K562 (cell line): Measurements from ENCODE around the gene TTC38.
A peak's percentile ranks its signal among the peaks of the same experiment; 100 is the strongest.

ENCODE experiments used
- EZH2 ChIP-seq: IDR thresholded peaks from 2 replicates; pipeline ENCODE4 v1.6.1; 2012; ENCODE audit warnings: low read depth, mild to moderate bottlenecking, inconsistent platforms, low read length, borderline replicate concordance
- GABPA ChIP-seq: fragments of 200-800 bp; sonication (Bioruptor generic); conservative IDR thresholded peaks from 2 replicates; pipeline ENCODE4 v1.6.1; 2016; ENCODE audit warnings: low read depth, missing genetic modification characterization, missing compliant biosample characterization
- HIVEP1 ChIP-seq: fragments of 250-450 bp; sonication (Bioruptor Pico); IDR thresholded peaks from 2 replicates; pipeline ENCODE4 v1.4.0; 2020; ENCODE audit warnings: mild to moderate bottlenecking
- HNRNPH1 ChIP-seq: fragments of 200-400 bp; formaldehyde crosslinking; optimal IDR thresholded peaks from 2 replicates; pipeline ENCODE3; 2017; ENCODE audit warnings: low read depth, mild to moderate bottlenecking, low read length, moderate library complexity
- IFI16 ChIP-seq: fragments of 250-450 bp; sonication (Bioruptor Pico); IDR thresholded peaks from 2 replicates; pipeline ENCODE4 v2.1.2; 2022; ENCODE audit warnings: mild to moderate bottlenecking, inconsistent platforms
- MTF1 ChIP-seq: fragments of 250-450 bp; sonication (Bioruptor Pico); IDR thresholded peaks from 2 replicates; pipeline ENCODE4 v1.9.0; 2021; ENCODE audit warnings: moderate library complexity, mild to moderate bottlenecking, inconsistent platforms, borderline replicate concordance
- NR0B1 ChIP-seq: fragments of 450-650 bp; IDR thresholded peaks from one replicate; pipeline ENCODE4 v1.6.1; 2018; ENCODE audit warnings: mild to moderate bottlenecking, moderate library complexity; ENCODE audit not compliant: partially characterized antibody
- RAD21 ChIP-seq, 2 experiments: fragments of 250-450 bp in 1 of 2; fragments of 450-650 bp in 1 of 2; sonication (Bioruptor Pico) in 1 of 2; formaldehyde crosslinking in 1 of 2; IDR thresholded peaks in 1 of 2; conservative IDR thresholded peaks in 1 of 2; 2 replicates each; pipeline versions ENCODE4 v1.4.0 to v1.8.0; 2020 to 2022; ENCODE audit warnings: mild to moderate bottlenecking in 2 of 2, moderate library complexity in 1 of 2
- TAF1 ChIP-seq: IDR thresholded peaks from 2 replicates; pipeline ENCODE4 v1.6.1; 2011; ENCODE audit warnings: mild to moderate bottlenecking, low read length, moderate library complexity; ENCODE audit not compliant: insufficient read depth, control insufficient read depth, severe bottlenecking; ENCODE audit errors: extremely low read depth
- ZBTB49 ChIP-seq: sonication (generic); formaldehyde crosslinking; IDR thresholded peaks from 2 replicates; pipeline ENCODE4 v1.8.0; 2022; ENCODE audit warnings: missing genetic modification reagents, mild to moderate bottlenecking, borderline replicate concordance
- ZBTB8A ChIP-seq: fragments of 450-650 bp; IDR thresholded peaks from 2 replicates; pipeline ENCODE4 v1.6.1; 2018; ENCODE audit warnings: mild to moderate bottlenecking, moderate library complexity; ENCODE audit not compliant: partially characterized antibody
- ZNF133 ChIP-seq: fragments of 250-450 bp; sonication (Bioruptor Pico); IDR thresholded peaks from 2 replicates; pipeline ENCODE4 v1.4.0; 2020; ENCODE audit warnings: mild to moderate bottlenecking
- TF ChIP-seq, protein P1 (sequence below): sonication (generic); formaldehyde crosslinking; IDR thresholded peaks from 2 replicates; pipeline ENCODE4 v1.5.0; 2020; ENCODE audit warnings: missing genetic modification reagents
- TF ChIP-seq, protein P2 (sequence below): sonication (generic); formaldehyde crosslinking; IDR thresholded peaks from 2 replicates; pipeline ENCODE4 v1.8.0; 2023; ENCODE audit warnings: mild to moderate bottlenecking, missing genetic modification reagents

DNA sequence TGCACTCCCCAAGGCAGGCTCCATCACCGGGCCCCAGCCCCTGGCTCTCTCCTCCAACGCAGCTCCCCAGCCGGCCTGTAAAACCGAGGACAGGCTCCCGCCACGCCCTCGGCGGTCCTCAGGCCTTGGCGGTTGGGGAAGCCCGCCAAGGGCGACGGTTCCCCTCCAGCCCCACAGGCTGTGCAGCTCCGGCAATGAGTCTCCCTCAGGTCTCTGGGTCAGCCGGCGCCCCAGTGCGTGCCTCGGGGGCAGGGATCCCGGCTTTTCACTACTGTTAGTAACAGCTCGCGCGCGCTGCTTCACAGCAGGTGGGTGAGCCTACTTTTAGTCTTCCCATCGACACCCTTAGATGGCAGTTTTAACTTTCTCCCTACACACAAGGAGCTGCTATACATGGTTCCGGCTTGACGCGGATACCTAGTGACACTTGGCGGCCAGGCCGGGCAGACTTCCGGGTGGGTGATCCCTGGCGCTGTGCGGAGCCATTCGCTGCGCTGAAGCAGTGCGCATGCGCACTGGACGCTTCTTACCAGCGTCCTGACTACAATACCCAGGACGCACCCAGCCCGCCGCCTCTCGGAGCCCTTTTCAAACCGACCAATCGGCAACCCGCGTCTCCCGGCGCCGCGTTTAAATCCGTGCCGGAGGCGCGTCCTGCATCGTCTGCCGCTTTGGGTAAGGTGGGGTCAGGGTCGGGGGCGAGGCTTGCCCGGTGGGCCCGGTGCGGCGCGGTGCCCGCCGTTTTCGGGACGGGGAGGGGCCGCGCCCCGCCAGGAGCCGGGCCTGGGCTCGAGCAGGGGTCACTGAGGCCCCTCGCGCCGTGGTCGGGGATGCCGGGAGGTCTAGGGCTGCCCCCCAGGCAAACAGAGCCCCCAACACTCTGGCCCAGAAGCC is 28.7 kb downstream of the TTC38 start, which contains the start of gene GTSE1:
- TF ChIP-seq GABPA (tag) (peak; percentile 85), TAF1 (peak; percentile 76), ZBTB8A (no peak), ZBTB49 (CRISPR knock-in tag) (no peak), RAD21 (CRISPR knock-in tag; conservative IDR thresholded peaks at IDR 0.05 in 1 of 2, IDR thresholded peaks at IDR 0.05 in 1 of 2) (peak; percentile 33 to 56), MTF1 (CRISPR knock-in tag) (no peak), IFI16 (CRISPR knock-in tag) (no peak), ZNF133 (CRISPR knock-in tag) (no peak), EZH2 (no peak), NR0B1 (no peak), HIVEP1 (CRISPR knock-in tag) (no peak), HNRNPH1 (no peak)
- TF ChIP-seq, protein P1, sequence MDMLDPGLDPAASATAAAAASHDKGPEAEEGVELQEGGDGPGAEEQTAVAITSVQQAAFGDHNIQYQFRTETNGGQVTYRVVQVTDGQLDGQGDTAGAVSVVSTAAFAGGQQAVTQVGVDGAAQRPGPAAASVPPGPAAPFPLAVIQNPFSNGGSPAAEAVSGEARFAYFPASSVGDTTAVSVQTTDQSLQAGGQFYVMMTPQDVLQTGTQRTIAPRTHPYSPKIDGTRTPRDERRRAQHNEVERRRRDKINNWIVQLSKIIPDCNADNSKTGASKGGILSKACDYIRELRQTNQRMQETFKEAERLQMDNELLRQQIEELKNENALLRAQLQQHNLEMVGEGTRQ = no peak
- TF ChIP-seq, protein P2, sequence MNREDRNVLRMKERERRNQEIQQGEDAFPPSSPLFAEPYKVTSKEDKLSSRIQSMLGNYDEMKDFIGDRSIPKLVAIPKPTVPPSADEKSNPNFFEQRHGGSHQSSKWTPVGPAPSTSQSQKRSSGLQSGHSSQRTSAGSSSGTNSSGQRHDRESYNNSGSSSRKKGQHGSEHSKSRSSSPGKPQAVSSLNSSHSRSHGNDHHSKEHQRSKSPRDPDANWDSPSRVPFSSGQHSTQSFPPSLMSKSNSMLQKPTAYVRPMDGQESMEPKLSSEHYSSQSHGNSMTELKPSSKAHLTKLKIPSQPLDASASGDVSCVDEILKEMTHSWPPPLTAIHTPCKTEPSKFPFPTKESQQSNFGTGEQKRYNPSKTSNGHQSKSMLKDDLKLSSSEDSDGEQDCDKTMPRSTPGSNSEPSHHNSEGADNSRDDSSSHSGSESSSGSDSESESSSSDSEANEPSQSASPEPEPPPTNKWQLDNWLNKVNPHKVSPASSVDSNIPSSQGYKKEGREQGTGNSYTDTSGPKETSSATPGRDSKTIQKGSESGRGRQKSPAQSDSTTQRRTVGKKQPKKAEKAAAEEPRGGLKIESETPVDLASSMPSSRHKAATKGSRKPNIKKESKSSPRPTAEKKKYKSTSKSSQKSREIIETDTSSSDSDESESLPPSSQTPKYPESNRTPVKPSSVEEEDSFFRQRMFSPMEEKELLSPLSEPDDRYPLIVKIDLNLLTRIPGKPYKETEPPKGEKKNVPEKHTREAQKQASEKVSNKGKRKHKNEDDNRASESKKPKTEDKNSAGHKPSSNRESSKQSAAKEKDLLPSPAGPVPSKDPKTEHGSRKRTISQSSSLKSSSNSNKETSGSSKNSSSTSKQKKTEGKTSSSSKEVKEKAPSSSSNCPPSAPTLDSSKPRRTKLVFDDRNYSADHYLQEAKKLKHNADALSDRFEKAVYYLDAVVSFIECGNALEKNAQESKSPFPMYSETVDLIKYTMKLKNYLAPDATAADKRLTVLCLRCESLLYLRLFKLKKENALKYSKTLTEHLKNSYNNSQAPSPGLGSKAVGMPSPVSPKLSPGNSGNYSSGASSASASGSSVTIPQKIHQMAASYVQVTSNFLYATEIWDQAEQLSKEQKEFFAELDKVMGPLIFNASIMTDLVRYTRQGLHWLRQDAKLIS (CRISPR knock-in tag) = no peak
